Right atrium auricular region (tissue), 2 donors: ENCODE results near the gene HTR2C. TPM values are rescaled to one million over a fixed set of nuclear protein-coding genes. Genes with fewer than 3 reads are reported as not detected.

Experiments used
- DNase-seq: peaks from one replicate; pipeline ENCODE4 v3.0.0-alpha.2; 2019; ENCODE audit warnings: low spot score
- H3K27ac ChIP-seq, 2 donors: fragments of 200-600 bp; sonication (generic); 1 replicate in 1 of 2; 2 replicates in 1 of 2; pipeline ENCODE4 v1.5.1; 2016 to 2019
- H3K27me3 ChIP-seq, 2 donors: fragments of 200-600 bp; sonication (generic); one replicate each; pipeline versions ENCODE4 v1.5.1 to v1.6.0; 2017 to 2019
- H3K36me3 ChIP-seq: fragments of 200-600 bp; sonication (generic); one replicate; pipeline ENCODE4 v1.5.1; 2016
- H3K4me1 ChIP-seq, 2 donors: fragments of 200-600 bp; sonication (generic); one replicate each; pipeline versions ENCODE4 v1.5.1 to v1.6.0; 2017 to 2019
- H3K4me3 ChIP-seq, 2 donors: fragments of 200-600 bp; sonication (generic); 1 replicate in 1 of 2; 2 replicates in 1 of 2; pipeline ENCODE4 v1.5.1; 2017 to 2019; ENCODE audit warnings: mild to moderate bottlenecking in 1 of 2, moderate library complexity in 1 of 2
- H3K9me3 ChIP-seq, 2 donors: fragments of 200-600 bp; sonication (generic); one replicate each; pipeline ENCODE4 v1.5.1; 2019
- total RNA-seq, 2 donors: library from RNA; depleted of rRNA; stranded (reverse); fragments of >200 nt; gene quantifications; one replicate each; pipeline ENCODE4 v1.1.0, GENCODE V29; 2016
- TF ChIP-seq, protein P1 (sequence below), 2 donors: fragments of 200-600 bp; sonication (generic); IDR thresholded peaks; one replicate each; pipeline ENCODE4 v1.5.1; 2019; ENCODE audit warnings: antibody characterized with exemption in 2 of 2

Gene HTR2C
- total RNA-seq, 2 donors from 2014 or later = 0.12 TPM; not detected in 1

GRCh38 chrX:114717921-114718320 is 134.0 kb downstream of the HTR2C start:
- H3K4me1 ChIP-seq = no peaks in the 10 kb centered on the region
- H3K36me3 ChIP-seq = no peaks in the 10 kb centered on the region
- DNase-seq = no peak
- H3K27me3 ChIP-seq = no peaks in the 10 kb centered on the region
- H3K27ac ChIP-seq = no peak overlapping the region
- no peaks in the 10 kb centered on the region for H3K9me3 ChIP-seq
- no peak overlapping the region for H3K4me3 ChIP-seq
- TF ChIP-seq, protein P1, sequence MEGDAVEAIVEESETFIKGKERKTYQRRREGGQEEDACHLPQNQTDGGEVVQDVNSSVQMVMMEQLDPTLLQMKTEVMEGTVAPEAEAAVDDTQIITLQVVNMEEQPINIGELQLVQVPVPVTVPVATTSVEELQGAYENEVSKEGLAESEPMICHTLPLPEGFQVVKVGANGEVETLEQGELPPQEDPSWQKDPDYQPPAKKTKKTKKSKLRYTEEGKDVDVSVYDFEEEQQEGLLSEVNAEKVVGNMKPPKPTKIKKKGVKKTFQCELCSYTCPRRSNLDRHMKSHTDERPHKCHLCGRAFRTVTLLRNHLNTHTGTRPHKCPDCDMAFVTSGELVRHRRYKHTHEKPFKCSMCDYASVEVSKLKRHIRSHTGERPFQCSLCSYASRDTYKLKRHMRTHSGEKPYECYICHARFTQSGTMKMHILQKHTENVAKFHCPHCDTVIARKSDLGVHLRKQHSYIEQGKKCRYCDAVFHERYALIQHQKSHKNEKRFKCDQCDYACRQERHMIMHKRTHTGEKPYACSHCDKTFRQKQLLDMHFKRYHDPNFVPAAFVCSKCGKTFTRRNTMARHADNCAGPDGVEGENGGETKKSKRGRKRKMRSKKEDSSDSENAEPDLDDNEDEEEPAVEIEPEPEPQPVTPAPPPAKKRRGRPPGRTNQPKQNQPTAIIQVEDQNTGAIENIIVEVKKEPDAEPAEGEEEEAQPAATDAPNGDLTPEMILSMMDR (IDR thresholded peaks at IDR 0.05) = no peak

DNA sequence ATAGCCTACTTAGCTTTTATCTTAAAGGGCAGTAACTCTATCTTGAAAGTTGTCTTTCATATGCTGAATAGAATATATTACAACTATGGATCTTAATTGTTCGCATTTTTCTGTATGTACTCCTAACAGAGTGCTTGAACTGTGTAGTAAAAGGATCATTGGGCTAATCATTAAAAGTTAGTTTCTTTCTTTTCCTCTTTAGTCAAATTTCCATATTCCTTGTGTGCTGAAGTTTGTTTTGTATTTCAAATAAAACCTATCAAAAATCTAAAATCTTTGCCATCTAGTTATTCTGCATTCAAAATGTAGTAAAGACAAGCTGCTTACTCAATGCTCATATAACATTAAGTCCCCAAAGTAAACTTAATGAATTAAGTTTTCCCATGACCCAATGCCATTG is 182.7 kb downstream of the HTR2C start:
- H3K36me3 ChIP-seq = no peaks in the 10 kb centered on the region
- H3K27me3 ChIP-seq = no peaks in the 10 kb centered on the region
- no peak overlapping the region for H3K4me3 ChIP-seq
- TF ChIP-seq, protein P1 (IDR thresholded peaks at IDR 0.05) = no peak
- peaks cover 0 to 16% of the 10 kb centered on the region in 2 donors for H3K9me3 ChIP-seq
- no peak overlapping the region for H3K27ac ChIP-seq
- no peaks in the 10 kb centered on the region for H3K4me1 ChIP-seq
- DNase-seq = no peak

- H3K27me3 ChIP-seq = no peaks in the 10 kb centered on the region
- no peak overlapping the region for H3K4me3 ChIP-seq
- TF ChIP-seq, protein P1 (IDR thresholded peaks at IDR 0.05) = no peak
- DNase-seq = no peak
- H3K4me1 ChIP-seq = no peaks in the 10 kb centered on the region
- peaks cover 0 to 11% of the 10 kb centered on the region in 2 donors for H3K9me3 ChIP-seq
- no peaks in the 10 kb centered on the region for H3K36me3 ChIP-seq
- no peak overlapping the region for H3K27ac ChIP-seq
Observed at GRCh38 chrX:114774691-114775090, 190.8 kb downstream of the HTR2C start.

DNA sequence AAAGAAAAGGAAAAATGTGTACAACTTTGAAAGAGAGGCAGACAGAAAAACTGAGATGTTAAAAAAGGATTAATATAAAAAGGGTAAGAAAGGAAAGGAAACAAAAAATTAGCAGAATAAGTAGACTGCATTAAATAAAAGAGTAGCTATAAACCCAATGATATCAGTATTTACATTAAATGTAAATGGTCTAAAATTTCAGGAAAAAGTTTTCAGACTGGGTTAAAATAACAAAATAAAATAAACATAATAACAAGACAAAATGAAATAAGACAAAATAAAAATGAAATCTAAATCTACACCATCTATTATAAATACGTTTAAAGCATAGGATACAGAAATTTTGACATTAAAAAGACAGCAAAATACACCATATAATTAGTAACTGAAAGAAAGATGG is 199.0 kb downstream of the HTR2C start:
- no peak for DNase-seq
- H3K4me1 ChIP-seq = no peaks in the 10 kb centered on the region
- TF ChIP-seq, protein P1 (IDR thresholded peaks at IDR 0.05) = no peak
- H3K4me3 ChIP-seq = no peak overlapping the region
- peaks cover 0 to 16% of the 10 kb centered on the region in 2 donors for H3K9me3 ChIP-seq
- no peak overlapping the region for H3K27ac ChIP-seq
- H3K27me3 ChIP-seq = no peaks in the 10 kb centered on the region
- no peaks in the 10 kb centered on the region for H3K36me3 ChIP-seq

DNA sequence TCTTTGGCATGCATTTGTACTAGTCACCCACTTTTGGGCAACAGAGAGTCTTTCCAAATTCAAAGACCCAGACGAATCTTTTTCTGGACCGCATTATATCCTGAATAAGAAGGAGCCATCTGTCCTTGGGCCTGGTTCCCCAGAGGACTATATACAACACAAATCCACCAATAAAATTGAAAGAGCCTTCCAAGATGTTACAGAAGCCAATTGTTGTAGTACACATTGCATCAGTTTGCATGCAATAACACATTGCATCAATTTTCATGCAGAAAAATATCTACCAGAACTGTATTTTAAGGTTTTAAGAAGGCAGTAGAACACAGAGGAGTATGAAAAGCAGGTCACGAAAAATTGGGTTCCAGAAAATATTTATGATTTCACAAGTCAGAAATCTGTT is 203.2 kb downstream of the HTR2C start:
- H3K4me1 ChIP-seq = no peaks in the 10 kb centered on the region
- no peaks in the 10 kb centered on the region for H3K36me3 ChIP-seq
- no peak overlapping the region for H3K4me3 ChIP-seq
- no peak for DNase-seq
- H3K27me3 ChIP-seq = no peaks in the 10 kb centered on the region
- peaks cover 0 to 16% of the 10 kb centered on the region in 2 donors for H3K9me3 ChIP-seq
- H3K27ac ChIP-seq = no peak overlapping the region
- TF ChIP-seq, protein P1 (IDR thresholded peaks at IDR 0.05) = no peak

DNA sequence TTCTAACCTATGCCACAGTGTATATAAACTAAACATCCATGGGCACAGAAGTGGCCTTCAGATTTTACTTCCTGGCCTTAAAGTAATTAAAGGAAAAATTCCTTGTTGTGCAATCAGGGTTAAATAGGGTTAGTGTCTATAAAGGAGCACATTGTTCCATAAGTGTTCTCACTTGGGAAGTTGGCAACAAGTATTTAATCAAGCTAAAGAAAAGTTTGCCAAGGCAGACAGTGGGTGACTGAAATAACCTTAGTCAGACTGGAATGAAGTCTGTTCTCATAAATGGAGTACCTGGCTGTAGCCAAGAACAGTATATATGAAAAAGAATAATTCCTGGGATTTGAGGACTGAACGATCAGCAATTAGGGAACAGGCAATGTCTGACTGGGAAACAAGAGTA is 213.6 kb downstream of the HTR2C start:
- Histone ChIP-seq H3K4me3 (no peak overlapping the region), H3K36me3 (no peaks in the 10 kb centered on the region), H3K9me3 (peaks cover 0 to 8% of the 10 kb centered on the region in 2 donors), H3K27me3 (no peaks in the 10 kb centered on the region), H3K4me1 (no peaks in the 10 kb centered on the region), H3K27ac (no peak overlapping the region)
- TF ChIP-seq, protein P1 (IDR thresholded peaks at IDR 0.05) = no peak
- no peak for DNase-seq
